Spleen (tissue), 11 donors: ENCODE data around the gene TBC1D30. TPM values are rescaled to one million over a fixed set of nuclear protein-coding genes. Genes with fewer than 3 reads are reported as not detected.

Experiments
- DNase-seq: peaks from one replicate; pipeline ENCODE4 v3.0.0-alpha.2; 2020
- H3K27ac ChIP-seq, 8 donors: fragments of 200-600 bp; sonication (generic) in 7 of 8; 1 replicate in 4 of 8; 2 replicates in 4 of 8; pipeline versions ENCODE4 v1.5.0 to v1.8.0; 2016 to 2021; ENCODE audit warnings: inconsistent platforms in 4 of 8, mild to moderate bottlenecking in 4 of 8, moderate library complexity in 1 of 8
- H3K27me3 ChIP-seq, 7 donors: fragments of 200-600 bp; sonication (generic) in 6 of 7; replicated peaks in 1 of 7; 1 replicate in 4 of 7; 2 replicates in 3 of 7; pipeline versions ENCODE4 v1.5.0 to v1.8.0; 2016 to 2021; ENCODE audit warnings: inconsistent platforms in 3 of 7, mild to moderate bottlenecking in 1 of 7
- H3K36me3 ChIP-seq, 6 donors: fragments of 200-600 bp; sonication (generic) in 5 of 6; 1 replicate in 4 of 6; 2 replicates in 2 of 6; pipeline versions ENCODE4 v1.5.0 to v1.8.0; 2016 to 2021; ENCODE audit warnings: inconsistent platforms in 2 of 6
- H3K4me1 ChIP-seq, 6 donors: fragments of 200-600 bp; sonication (generic) in 5 of 6; 1 replicate in 3 of 6; 2 replicates in 3 of 6; pipeline versions ENCODE4 v1.5.0 to v1.8.0; 2016 to 2021; ENCODE audit warnings: inconsistent platforms in 3 of 6
- H3K4me3 ChIP-seq, 8 donors: fragments of 200-600 bp; sonication (generic) in 7 of 8; 1 replicate in 4 of 8; 2 replicates in 4 of 8; pipeline versions ENCODE4 v1.5.0 to v1.8.0; 2016 to 2021; ENCODE audit warnings: inconsistent platforms in 4 of 8, mild to moderate bottlenecking in 4 of 8, moderate library complexity in 2 of 8
- H3K9me3 ChIP-seq, 8 donors: fragments of 200-600 bp; sonication (generic) in 7 of 8; 1 replicate in 4 of 8; 2 replicates in 4 of 8; pipeline versions ENCODE4 v1.5.0 to v1.8.0; 2016 to 2021; ENCODE audit warnings: inconsistent platforms in 4 of 8
- POLR2A ChIP-seq, 3 donors: fragments of 450-650 bp; IDR thresholded peaks; one replicate each; pipeline ENCODE4 v1.5.1; 2017; ENCODE audit warnings: antibody characterized with exemption in 3 of 3, mild to moderate bottlenecking in 1 of 3
- POLR2AphosphoS5 ChIP-seq, 3 donors: sonication (generic); formaldehyde crosslinking; IDR thresholded peaks; one replicate each; pipeline ENCODE4 v1.5.1; 2017; ENCODE audit warnings: antibody characterized with exemption in 3 of 3
- WGBS, 5 donors: extraction: QIAGEN DNeasy Blood & Tissue Kit in 3 of 5; methylation state at CpG; one replicate each; pipeline versions ENCODE4 v1.1.5 to v1.1.7; 2013 to 2018; 5-methylcytosine and 5-hydroxymethylcytosine counted together
- intact Hi-C: fragments of 100-400 bp; cut with DNase I; formaldehyde crosslinking; loops from one replicate; pipeline ENCODE4 v1.15.0; 2023; ENCODE audit warnings: low total_unique reads
- polyA plus RNA-seq, 3 donors: library from polyadenylated mRNA; stranded (reverse); fragments of 200-250 nt; gene quantifications; one replicate each; pipeline ENCODE4 v1.2.1, GENCODE V29; 2013
- total RNA-seq, 7 donors: library from RNA; depleted of rRNA in 3 of 7; stranded (reverse); fragments of >200 nt in 3 of 7; fragmentation: NEBNext Ultra II Directional in 4 of 7; extraction: Animal tissue kit (Norgen Biotek cat#: 25700) in 4 of 7; gene quantifications; one replicate each; pipeline versions ENCODE4 v1.1.0 to v1.2.1, GENCODE V29; 2016 to 2021
- TF ChIP-seq, protein P1 (sequence below), 11 experiments: fragments of 200-600 bp in 7 of 11; fragments of 450-650 bp in 4 of 11; sonication (generic) in 4 of 11; IDR thresholded peaks in 8 of 11; conservative IDR thresholded peaks in 3 of 11; 1 replicate in 7 of 11; 2 replicates in 4 of 11; pipeline versions ENCODE4 v1.4.0 to v1.8.0; 2016 to 2021; ENCODE audit warnings: antibody characterized with exemption in 11 of 11, inconsistent platforms in 4 of 11, mild to moderate bottlenecking in 1 of 11
- donor health status: healthy with polysubstance abuse.
- donor health status: DM: no; HTN: no; CAD: no; lungs with moderate emphysema.
- donor health status: DM: no; HTN: no; CAD: no.
- donor health status: Bipolar disorder and iron deficiency.
- donor health status: healthy.
- donor health status: DM: no; HTN: no; CAD: no.
- donor health status: DM: yes; HTN: yes; CAD: no.

The TBC1D30 gene
- total and polyA plus RNA-seq, 10 donors: 1.3 to 15.7 (median 8.4) TPM

DNA sequence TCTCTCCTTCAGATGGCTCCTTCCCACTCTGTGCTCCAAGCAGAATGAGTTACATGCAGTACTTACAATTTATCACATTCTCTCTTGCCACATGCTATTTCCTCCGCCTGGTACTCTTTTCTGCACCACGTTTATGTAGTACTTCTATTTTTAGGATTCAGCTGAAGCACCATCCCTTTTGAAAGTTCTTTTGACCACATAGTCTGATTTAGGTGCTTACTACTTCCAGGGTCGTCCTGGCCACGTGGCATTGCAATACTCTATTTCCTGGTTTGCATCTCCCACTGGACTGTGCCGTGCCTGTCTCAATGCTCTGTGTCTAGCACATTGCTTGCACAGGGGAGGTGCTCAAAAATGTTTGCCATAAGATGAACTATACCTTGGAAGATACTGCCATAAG lies 16.3 kb upstream of the TBC1D30 start:
- Histone ChIP-seq H3K36me3 (no peaks in the 10 kb centered on the region), H3K4me1 (no peaks in the 10 kb centered on the region), H3K27me3 (peaks cover 0 to 4% (median 0%) of the 10 kb centered on the region in 7 donors), H3K4me3 (no peak overlapping the region), H3K9me3 (no peaks in the 10 kb centered on the region), H3K27ac (no peak overlapping the region)
- WGBS, 5 donors: 17 to 21% (median 21%) methylated on average over 5 of the region's 5 CpGs
- intact Hi-C loops: no loop called here
- TF ChIP-seq, protein P1, sequence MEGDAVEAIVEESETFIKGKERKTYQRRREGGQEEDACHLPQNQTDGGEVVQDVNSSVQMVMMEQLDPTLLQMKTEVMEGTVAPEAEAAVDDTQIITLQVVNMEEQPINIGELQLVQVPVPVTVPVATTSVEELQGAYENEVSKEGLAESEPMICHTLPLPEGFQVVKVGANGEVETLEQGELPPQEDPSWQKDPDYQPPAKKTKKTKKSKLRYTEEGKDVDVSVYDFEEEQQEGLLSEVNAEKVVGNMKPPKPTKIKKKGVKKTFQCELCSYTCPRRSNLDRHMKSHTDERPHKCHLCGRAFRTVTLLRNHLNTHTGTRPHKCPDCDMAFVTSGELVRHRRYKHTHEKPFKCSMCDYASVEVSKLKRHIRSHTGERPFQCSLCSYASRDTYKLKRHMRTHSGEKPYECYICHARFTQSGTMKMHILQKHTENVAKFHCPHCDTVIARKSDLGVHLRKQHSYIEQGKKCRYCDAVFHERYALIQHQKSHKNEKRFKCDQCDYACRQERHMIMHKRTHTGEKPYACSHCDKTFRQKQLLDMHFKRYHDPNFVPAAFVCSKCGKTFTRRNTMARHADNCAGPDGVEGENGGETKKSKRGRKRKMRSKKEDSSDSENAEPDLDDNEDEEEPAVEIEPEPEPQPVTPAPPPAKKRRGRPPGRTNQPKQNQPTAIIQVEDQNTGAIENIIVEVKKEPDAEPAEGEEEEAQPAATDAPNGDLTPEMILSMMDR (IDR thresholded peaks at IDR 0.05 in 8 of 11, conservative IDR thresholded peaks at IDR 0.05 in 3 of 11): no peak
- no peak for TF ChIP-seq POLR2AphosphoS5 (IDR thresholded peaks at IDR 0.05)
- no peak for TF ChIP-seq POLR2A (IDR thresholded peaks at IDR 0.05)
- no peak for DNase-seq

DNA sequence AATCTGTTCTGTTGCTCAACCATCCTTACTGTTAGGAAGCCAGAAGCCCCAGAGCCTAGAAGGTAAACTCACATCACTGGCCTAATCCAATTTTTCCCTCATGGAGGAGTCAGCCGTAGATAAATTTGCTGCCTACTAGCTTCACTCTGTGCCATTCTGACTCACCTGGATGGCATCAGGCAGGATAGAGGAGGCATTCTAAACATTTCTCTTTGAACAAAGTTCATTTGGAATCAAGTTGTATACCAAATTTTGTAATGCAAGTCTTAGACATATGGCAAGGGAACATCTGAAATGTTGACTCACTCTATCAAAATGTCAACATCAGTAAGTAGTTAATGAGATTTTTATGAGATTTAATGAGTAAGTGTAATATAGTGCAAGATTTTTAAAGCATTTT lies 13.6 kb upstream of the TBC1D30 start:
- intact Hi-C loops: no loop called here
- H3K36me3 ChIP-seq: no peaks in the 10 kb centered on the region
- WGBS, 5 donors: 84 to 100% (median 95%) methylated on average over 1 of the region's 1 CpG
- H3K4me3 ChIP-seq: no peak overlapping the region
- no peak for DNase-seq
- no peak overlapping the region for H3K27ac ChIP-seq
- no peaks in the 10 kb centered on the region for H3K27me3 ChIP-seq
- TF ChIP-seq, protein P1 (IDR thresholded peaks at IDR 0.05 in 8 of 11, conservative IDR thresholded peaks at IDR 0.05 in 3 of 11): no peak
- TF ChIP-seq POLR2AphosphoS5 (IDR thresholded peaks at IDR 0.05) (no peak), POLR2A (IDR thresholded peaks at IDR 0.05) (no peak)
- H3K9me3 ChIP-seq: no peaks in the 10 kb centered on the region
- H3K4me1 ChIP-seq: no peaks in the 10 kb centered on the region

DNA sequence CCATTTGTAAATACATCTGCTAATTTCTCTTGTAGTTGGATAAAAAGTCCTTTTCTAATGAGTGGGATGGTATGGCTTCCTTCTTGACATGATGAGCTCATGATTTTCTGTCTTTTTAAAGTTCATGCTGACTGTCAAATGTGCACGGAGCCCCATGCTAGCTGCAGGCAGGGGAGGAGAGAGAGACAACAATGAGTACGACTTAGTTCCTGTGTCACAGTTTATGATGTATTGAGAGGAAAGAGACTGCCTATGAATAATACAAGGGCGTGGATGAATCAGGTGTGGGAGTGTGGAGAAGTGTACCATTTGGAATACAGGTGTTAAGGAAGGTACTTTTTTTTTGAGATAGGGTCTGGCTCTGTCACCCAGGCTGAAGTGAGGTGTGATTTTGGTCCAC lies 10.7 kb upstream of the TBC1D30 start:
- no peak for TF ChIP-seq POLR2AphosphoS5 (IDR thresholded peaks at IDR 0.05)
- TF ChIP-seq, protein P1 (IDR thresholded peaks at IDR 0.05 in 8 of 11, conservative IDR thresholded peaks at IDR 0.05 in 3 of 11): no peak
- TF ChIP-seq POLR2A (IDR thresholded peaks at IDR 0.05): no peak
- no peak overlapping the region for H3K27ac ChIP-seq
- H3K9me3 ChIP-seq: no peaks in the 10 kb centered on the region
- intact Hi-C loops: no loop called here
- WGBS, 5 donors: 69 to 74% (median 72%) methylated on average over 3 of the region's 3 CpGs
- no peaks in the 10 kb centered on the region for H3K27me3 ChIP-seq
- H3K4me3 ChIP-seq: no peak overlapping the region
- no peak for DNase-seq
- no peaks in the 10 kb centered on the region for H3K36me3 ChIP-seq
- H3K4me1 ChIP-seq: no peaks in the 10 kb centered on the region

DNA sequence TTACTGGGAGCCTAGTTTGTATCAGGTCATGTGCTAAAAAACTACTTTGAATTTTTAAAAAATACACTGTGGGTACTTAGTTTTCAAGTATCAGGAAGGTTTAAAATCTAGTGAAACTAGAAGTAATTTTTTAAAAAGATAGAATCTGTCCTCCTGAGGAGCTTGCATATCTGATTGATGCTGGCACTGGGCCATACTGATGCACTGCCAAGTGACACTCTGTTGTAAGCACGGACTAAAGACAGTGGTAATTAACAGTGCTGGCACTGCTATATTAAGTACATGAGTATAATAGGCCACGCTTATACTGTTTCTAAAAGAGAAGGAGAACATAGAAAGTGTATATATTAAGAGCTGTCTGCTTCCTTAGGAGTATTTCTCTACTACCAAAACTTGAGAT lies 10.0 kb upstream of the TBC1D30 start:
- TF ChIP-seq POLR2AphosphoS5 (IDR thresholded peaks at IDR 0.05) (no peak), POLR2A (IDR thresholded peaks at IDR 0.05) (no peak)
- TF ChIP-seq, protein P1 (IDR thresholded peaks at IDR 0.05 in 8 of 11, conservative IDR thresholded peaks at IDR 0.05 in 3 of 11): no peak
- Histone ChIP-seq H3K27me3 (no peaks in the 10 kb centered on the region), H3K36me3 (no peaks in the 10 kb centered on the region), H3K4me3 (no peak overlapping the region), H3K27ac (no peak overlapping the region), H3K9me3 (no peaks in the 10 kb centered on the region), H3K4me1 (no peaks in the 10 kb centered on the region)
- intact Hi-C loops: no loop called here
- DNase-seq: no peak
- WGBS, 5 donors: 64 to 77% (median 75%) methylated on average over 2 of the region's 2 CpGs
